Parathyroid adenoma (tissue), 2 donors: ENCODE measurements around the gene BRAT1.

Source experiments
- H2AFZ ChIP-seq: fragments of 300-600 bp; sonication (generic); one replicate; pipeline ENCODE4 v1.7.0; 2017; ENCODE audit warnings: antibody characterized with exemption, mild to moderate bottlenecking
- H3K27ac ChIP-seq: fragments of 300-600 bp; sonication (generic); one replicate; pipeline ENCODE4 v1.7.0; 2017
- H3K27me3 ChIP-seq: fragments of 300-600 bp; sonication (generic); one replicate; pipeline ENCODE4 v1.7.0; 2017; ENCODE audit warnings: low read length; ENCODE audit not compliant: control insufficient read depth, insufficient read depth
- H3K36me3 ChIP-seq: fragments of 300-600 bp; sonication (generic); one replicate; pipeline ENCODE4 v1.7.0; 2017; ENCODE audit warnings: low read length; ENCODE audit not compliant: control insufficient read depth, insufficient read depth
- H3K4me1 ChIP-seq: fragments of 300-600 bp; sonication (generic); one replicate; pipeline ENCODE4 v1.7.0; 2017; ENCODE audit warnings: control low read depth
- H3K4me2 ChIP-seq: fragments of 300-600 bp; sonication (generic); one replicate; pipeline ENCODE4 v1.7.0; 2017; ENCODE audit warnings: low read length
- H3K4me3 ChIP-seq: fragments of 300-600 bp; sonication (generic); one replicate; pipeline ENCODE4 v1.7.0; 2017; ENCODE audit warnings: low read depth, low read length
- H3K79me2 ChIP-seq: fragments of 300-600 bp; sonication (generic); one replicate; pipeline ENCODE4 v1.7.0; 2017; ENCODE audit warnings: control low read depth
- H3K9ac ChIP-seq: fragments of 300-600 bp; sonication (generic); one replicate; pipeline ENCODE4 v1.7.0; 2017; ENCODE audit warnings: mild to moderate bottlenecking
- H3K9me3 ChIP-seq: fragments of 300-600 bp; sonication (generic); one replicate; pipeline ENCODE4 v1.7.0; 2017; ENCODE audit warnings: low read length; ENCODE audit not compliant: control insufficient read depth
- CTCF ChIP-seq: fragments of 300-600 bp; sonication (generic); IDR thresholded peaks from one replicate; pipeline ENCODE4 v1.7.0; 2017; ENCODE audit warnings: antibody characterized with exemption, mild to moderate bottlenecking
- donor health status: primary hyperparathyroidism.

The BRAT1 gene

GRCh38 chr7:2493205-2494164 is 61.8 kb downstream of the BRAT1 start:
- TF ChIP-seq CTCF: no peak
- no peak overlapping the region for H3K9ac ChIP-seq
- H3K27ac ChIP-seq: no peak overlapping the region
- H2AFZ ChIP-seq: no peak overlapping the region
- no peaks in the 10 kb centered on the region for H3K27me3 ChIP-seq
- H3K4me2 ChIP-seq: no peak overlapping the region
- no peaks in the 10 kb centered on the region for H3K4me1 ChIP-seq
- no peak overlapping the region for H3K4me3 ChIP-seq
- no peaks in the 10 kb centered on the region for H3K36me3 ChIP-seq
- no peaks in the 10 kb centered on the region for H3K79me2 ChIP-seq
- no peaks in the 10 kb centered on the region for H3K9me3 ChIP-seq

- Histone ChIP-seq H3K9ac (no peak overlapping the region), H3K4me1 (no peaks in the 10 kb centered on the region), H3K79me2 (no peaks in the 10 kb centered on the region), H3K36me3 (no peaks in the 10 kb centered on the region), H3K4me2 (no peak overlapping the region), H3K9me3 (no peaks in the 10 kb centered on the region), H3K27ac (no peak overlapping the region), H3K4me3 (no peak overlapping the region), H2AFZ (no peak overlapping the region), H3K27me3 (no peaks in the 10 kb centered on the region)
- no peak for TF ChIP-seq CTCF
Observed at GRCh38 chr7:2492038-2492437, 63.3 kb downstream of the BRAT1 start.

- H3K4me1 ChIP-seq: no peaks in the 10 kb centered on the region
Observed at GRCh38 chr7:2490181-2490651, 65.1 kb downstream of the BRAT1 start.

GRCh38 chr7:2488681-2489080 is 66.6 kb downstream of the BRAT1 start:
- H3K79me2 ChIP-seq: no peaks in the 10 kb centered on the region
- H3K9me3 ChIP-seq: no peaks in the 10 kb centered on the region
- H3K27me3 ChIP-seq: no peaks in the 10 kb centered on the region
- H2AFZ ChIP-seq: no peak overlapping the region
- H3K27ac ChIP-seq: no peak overlapping the region
- H3K4me1 ChIP-seq: no peaks in the 10 kb centered on the region
- no peak for TF ChIP-seq CTCF
- no peaks in the 10 kb centered on the region for H3K36me3 ChIP-seq
- H3K4me2 ChIP-seq: no peak overlapping the region
- no peak overlapping the region for H3K4me3 ChIP-seq
- H3K9ac ChIP-seq: no peak overlapping the region

More at GRCh38 chr7:2490181-2490651, 65.1 kb downstream of the BRAT1 start:
- H3K27ac ChIP-seq: peak overlapping the region; percentile 32
- no peaks in the 10 kb centered on the region for H3K9me3 ChIP-seq
- no peaks in the 10 kb centered on the region for H3K36me3 ChIP-seq
- H2AFZ ChIP-seq: no peak overlapping the region
- H3K4me2 ChIP-seq: no peak overlapping the region
- no peaks in the 10 kb centered on the region for H3K27me3 ChIP-seq
- no peak overlapping the region for H3K4me3 ChIP-seq
- no peaks in the 10 kb centered on the region for H3K79me2 ChIP-seq
- TF ChIP-seq CTCF: no peak
- no peak overlapping the region for H3K9ac ChIP-seq

- Histone ChIP-seq H3K4me2 (no peak overlapping the region), H3K79me2 (no peaks in the 10 kb centered on the region), H3K4me3 (no peak overlapping the region), H3K9ac (no peak overlapping the region), H2AFZ (no peak overlapping the region), H3K4me1 (no peaks in the 10 kb centered on the region), H3K27ac (no peak overlapping the region), H3K36me3 (no peaks in the 10 kb centered on the region), H3K27me3 (no peaks in the 10 kb centered on the region), H3K9me3 (no peaks in the 10 kb centered on the region)
- TF ChIP-seq CTCF: no peak
Observed at GRCh38 chr7:2488272-2488645, 67.1 kb downstream of the BRAT1 start.
